Testis (tissue), 3 donors: ENCODE data around the gene PKNOX2. TPM values are rescaled to one million over a fixed set of nuclear protein-coding genes. Genes with fewer than 3 reads are reported as not detected.

Experiments
- DNase-seq: peaks from one replicate; pipeline ENCODE4 v3.0.0-alpha.2; 2019
- H3K27ac ChIP-seq, 2 donors: fragments of 200-600 bp; sonication (generic); one replicate each; pipeline ENCODE4 v1.5.1; 2019
- H3K27me3 ChIP-seq: fragments of 200-600 bp; sonication (generic); one replicate; pipeline ENCODE4 v1.5.1; 2019
- H3K36me3 ChIP-seq: fragments of 200-600 bp; sonication (generic); one replicate; pipeline ENCODE4 v1.5.1; 2017; ENCODE audit warnings: low read depth; ENCODE audit errors: missing control alignments
- H3K4me1 ChIP-seq: fragments of 200-600 bp; sonication (generic); one replicate; pipeline ENCODE4 v1.5.1; 2019
- H3K4me3 ChIP-seq, 2 donors: fragments of 200-600 bp; sonication (generic); one replicate each; pipeline ENCODE4 v1.5.1; 2017 to 2019
- H3K9me3 ChIP-seq: fragments of 200-600 bp; sonication (generic); one replicate; pipeline ENCODE4 v1.5.1; 2017
- CTCF ChIP-seq, 3 experiments: fragments of 450-650 bp in 2 of 3; fragments of 200-600 bp in 1 of 3; sonication (generic) in 1 of 3; IDR thresholded peaks; one replicate each; pipeline ENCODE4 v1.5.1; 2016 to 2019; ENCODE audit warnings: antibody characterized with exemption in 3 of 3, mild to moderate bottlenecking in 2 of 3, moderate library complexity in 1 of 3
- POLR2A ChIP-seq: fragments of 450-650 bp; IDR thresholded peaks from one replicate; pipeline ENCODE4 v1.6.1; 2017; ENCODE audit warnings: antibody characterized with exemption, mild to moderate bottlenecking, moderate library complexity
- WGBS, 2 donors: methylation state at CpG; one replicate each; pipeline ENCODE4 v1.1.5; 2018; 5-methylcytosine and 5-hydroxymethylcytosine counted together
- intact Hi-C: fragments of 100-400 bp; cut with DNase I; formaldehyde crosslinking; loops from one replicate; pipeline ENCODE4 v1.15.1; 2023; ENCODE audit warnings: low total_unique reads
- polyA plus RNA-seq: library from polyadenylated mRNA; stranded (reverse); fragments of 350-450 nt; fragmentation: Illumina TruSeq; extraction: RNeasy Lipid Tissue Mini Kit (QIAGEN cat#74804); gene quantifications from one replicate; pipeline ENCODE4 v1.2.3, GENCODE V29; 2014; ENCODE audit warnings: low read depth, low replicate concordance; ENCODE audit not compliant: insufficient read depth
- total RNA-seq, 2 donors: library from RNA; depleted of rRNA; stranded (reverse); fragments of >200 nt; gene quantifications; one replicate each; pipeline ENCODE4 v1.2.3, GENCODE V29; 2016

Gene PKNOX2
- total and polyA plus RNA-seq, 3 donors from 2014 or later = 5.5 to 10.4 (median 7.3) TPM

DNA sequence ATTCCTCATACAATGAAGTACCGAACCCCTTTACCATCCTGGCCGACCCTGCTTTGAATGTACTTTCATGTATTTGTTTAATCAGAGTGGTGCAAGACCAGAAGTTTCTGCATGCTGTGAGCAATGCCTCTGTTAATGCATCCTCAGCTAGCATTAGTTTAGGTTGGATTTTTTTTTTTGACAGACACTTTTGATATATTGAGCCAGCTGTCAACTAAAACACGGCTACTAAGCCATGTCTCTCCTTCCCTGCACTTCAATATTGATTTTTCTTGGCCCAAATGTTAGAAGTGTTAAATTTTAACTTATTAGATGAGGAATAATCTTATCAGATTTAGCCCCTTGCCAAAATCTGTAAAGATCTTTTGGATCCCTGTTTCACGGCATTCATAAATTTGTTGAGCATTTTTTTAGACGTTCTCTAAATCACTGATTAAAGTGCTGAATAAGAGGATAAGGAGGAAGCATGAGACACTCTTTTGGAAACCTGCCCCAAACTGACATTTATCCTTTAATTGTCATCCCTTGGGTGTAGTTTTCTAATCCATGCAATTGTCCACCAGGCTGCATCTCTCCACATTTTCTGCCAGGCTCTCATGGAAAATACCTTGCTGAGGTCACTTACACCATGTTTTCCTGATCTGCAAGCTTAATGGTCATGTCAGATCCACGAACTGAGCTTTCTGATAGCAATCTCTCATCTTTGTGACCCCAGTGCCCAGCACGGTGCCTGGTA is 200.8 kb downstream of the PKNOX2 start:
- no peak for TF ChIP-seq CTCF (IDR thresholded peaks at IDR 0.05)
- no peak for TF ChIP-seq POLR2A
- no peaks in the 10 kb centered on the region for H3K27me3 ChIP-seq
- DNase-seq = no peak
- H3K9me3 ChIP-seq = no peaks in the 10 kb centered on the region
- intact Hi-C loops = no loop called here
- no peaks in the 10 kb centered on the region for H3K36me3 ChIP-seq
- H3K27ac ChIP-seq = no peak overlapping the region
- 83 to 91% methylated on average over 7 of the region's 7 CpGs for WGBS, 2 donors
- H3K4me3 ChIP-seq = no peak overlapping the region
- no peaks in the 10 kb centered on the region for H3K4me1 ChIP-seq

DNA sequence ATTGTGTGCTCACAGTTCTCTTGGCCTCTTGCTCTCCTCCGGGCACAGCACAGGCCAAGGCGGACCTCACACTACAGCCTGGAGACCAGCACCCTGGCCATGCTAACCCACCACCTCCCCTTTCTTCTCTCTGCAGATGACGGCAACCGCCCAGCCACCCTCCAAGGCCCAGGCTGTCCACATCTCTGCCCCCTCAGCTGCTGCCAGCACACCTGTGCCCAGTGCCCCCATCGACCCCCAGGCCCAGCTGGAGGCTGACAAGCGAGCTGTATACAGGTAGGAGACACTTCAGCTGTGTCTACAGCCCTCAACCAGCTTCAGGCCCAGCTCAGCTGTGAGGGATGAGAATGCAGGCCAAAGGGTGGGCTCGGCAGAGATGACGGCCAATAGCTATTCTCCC is 203.2 kb downstream of the PKNOX2 start:
- no peak overlapping the region for H3K27ac ChIP-seq
- H3K9me3 ChIP-seq = no peaks in the 10 kb centered on the region
- no peaks in the 10 kb centered on the region for H3K4me1 ChIP-seq
- 94 to 97% methylated on average over 8 of the region's 8 CpGs for WGBS, 2 donors
- no peak for DNase-seq
- H3K4me3 ChIP-seq = no peak overlapping the region
- H3K27me3 ChIP-seq = no peaks in the 10 kb centered on the region
- TF ChIP-seq POLR2A (no peak), CTCF (IDR thresholded peaks at IDR 0.05) (no peak)
- no peaks in the 10 kb centered on the region for H3K36me3 ChIP-seq
- intact Hi-C loops = no loop called here

- 85 to 96% methylated on average over 4 of the region's 4 CpGs for WGBS, 2 donors
These were observed 204.2 kb downstream of the PKNOX2 start for GRCh38 chr11:125368757-125369156.

DNA sequence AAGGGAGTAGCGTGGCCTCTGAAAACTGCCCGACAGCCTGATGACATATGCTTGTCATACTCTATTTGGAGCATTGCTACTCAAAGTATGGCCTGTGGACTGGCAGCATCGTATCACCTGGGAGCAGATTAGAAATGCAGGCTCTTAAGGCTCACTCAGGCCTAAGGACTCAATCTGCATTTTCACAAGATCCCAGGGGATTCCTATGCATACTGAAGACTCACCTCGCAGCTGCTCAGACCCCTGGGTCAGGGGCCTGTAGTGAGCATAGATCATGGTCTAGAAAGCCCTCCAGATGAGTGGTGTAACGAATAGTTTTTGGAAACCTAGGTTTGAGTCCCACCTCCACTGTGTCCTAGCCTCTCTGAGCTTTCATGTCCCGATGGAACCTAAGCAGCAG is 205.3 kb downstream of the PKNOX2 start:
- Histone ChIP-seq H3K27ac (no peak overlapping the region), H3K36me3 (no peaks in the 10 kb centered on the region), H3K9me3 (no peaks in the 10 kb centered on the region), H3K27me3 (no peaks in the 10 kb centered on the region), H3K4me1 (no peaks in the 10 kb centered on the region), H3K4me3 (no peak overlapping the region)
- no peak for TF ChIP-seq POLR2A
- no peak for TF ChIP-seq CTCF (IDR thresholded peaks at IDR 0.05)
- intact Hi-C loops = no loop called here
- DNase-seq = no peak
- WGBS, 2 donors = 93 to 95% methylated on average over 2 to 6 of the region's 6 CpGs

More at GRCh38 chr11:125368757-125369156, 204.2 kb downstream of the PKNOX2 start:
- no peak overlapping the region for H3K4me3 ChIP-seq
- no peaks in the 10 kb centered on the region for H3K4me1 ChIP-seq
- TF ChIP-seq POLR2A (no peak), CTCF (IDR thresholded peaks at IDR 0.05) (no peak)
- no peak for DNase-seq
- no peaks in the 10 kb centered on the region for H3K36me3 ChIP-seq
- H3K27ac ChIP-seq = no peak overlapping the region
- no peaks in the 10 kb centered on the region for H3K27me3 ChIP-seq
- intact Hi-C loops = no loop called here
- no peaks in the 10 kb centered on the region for H3K9me3 ChIP-seq
